IMR-90 (cell line): Measurements from ENCODE around the gene RRP36. TPM values are rescaled to one million over a fixed set of nuclear protein-coding genes. Genes with fewer than 3 reads are reported as not detected.

ENCODE experiments used
- ATAC-seq: fragments of 200-7000 bp; cut with Tn5 transposase; 2 replicates; pipeline ENCODE4 v1.9.1; 2020; ENCODE audit warnings: low read depth, mild to moderate bottlenecking, moderate library complexity
- BruUV-seq: library from RNA; stranded (reverse); fragments of 400-500 nt; replicated peaks from 2 replicates; lab custom pipeline; 2021; lab: Mats Ljungman, UMichigan
- CTCF ChIA-PET: fragments of 300-600 bp; formaldehyde crosslinking; extraction: SDS; loops from one replicate; lab custom pipeline; 2021; ENCODE audit warnings: antibody characterized with exemption; lab: Yijun Ruan, JAX
- POLR2A ChIA-PET: fragments of 300-600 bp; sonication (Branson Sonifier 250); formaldehyde crosslinking; loops from one replicate; lab custom pipeline; 2022; ENCODE audit warnings: antibody characterized with exemption; ENCODE audit not compliant: unreplicated experiment; lab: Charles Lee
- DNase-seq: peaks from one replicate; pipeline ENCODE4 v3.0.0; 2013
- H2AFZ ChIP-seq: replicated peaks from 2 replicates; pipeline ENCODE3; 2013; ENCODE audit warnings: low read length, mild to moderate bottlenecking; ENCODE audit not compliant: poor library complexity
- H2AK5ac ChIP-seq: 2 replicates; pipeline ENCODE4 v1.6.1; 2013; ENCODE audit warnings: low read depth, low read length, inconsistent platforms
- H2AK9ac ChIP-seq: replicated peaks from 2 replicates; pipeline ENCODE3; 2013; ENCODE audit warnings: mild to moderate bottlenecking, low read depth, low read length, moderate library complexity; ENCODE audit not compliant: poor library complexity
- H2BK120ac ChIP-seq: 2 replicates; pipeline ENCODE4 v1.6.1; 2013; ENCODE audit warnings: low read depth, low read length, inconsistent platforms
- H2BK15ac ChIP-seq: 3 replicates; pipeline ENCODE4 v1.6.1; 2013; ENCODE audit warnings: low read depth, low read length, inconsistent platforms
- H2BK20ac ChIP-seq: 2 replicates; pipeline ENCODE4 v1.6.1; 2013; ENCODE audit warnings: low read depth, mild to moderate bottlenecking, inconsistent platforms, low read length, moderate library complexity
- H2BK5ac ChIP-seq: 2 replicates; pipeline ENCODE4 v1.6.1; 2013; ENCODE audit warnings: mild to moderate bottlenecking, low read depth, low read length, inconsistent platforms; ENCODE audit not compliant: poor library complexity, severe bottlenecking
- H3K14ac ChIP-seq: replicated peaks from 2 replicates; pipeline ENCODE4 v1.6.1; 2013; ENCODE audit warnings: low read depth, low read length, inconsistent platforms
- H3K18ac ChIP-seq: 2 replicates; pipeline ENCODE4 v1.6.1; 2013; ENCODE audit warnings: low read depth, low read length, control low read depth
- H3K23ac ChIP-seq: 2 replicates; pipeline ENCODE4 v1.6.1; 2013; ENCODE audit warnings: low read depth, low read length, inconsistent platforms
- H3K27ac ChIP-seq: 2 replicates; pipeline ENCODE4 v1.5.1; 2013; ENCODE audit warnings: mild to moderate bottlenecking, control low read depth, low read length; ENCODE audit not compliant: insufficient read depth
- H3K27me3 ChIP-seq: 2 replicates; pipeline ENCODE4 v1.6.1; 2013; ENCODE audit warnings: low read length; ENCODE audit not compliant: control insufficient read depth, insufficient read depth
- H3K36me3 ChIP-seq: 2 replicates; pipeline ENCODE4 v1.6.1; 2013; ENCODE audit warnings: low read length, mixed read lengths; ENCODE audit not compliant: control insufficient read depth, insufficient read depth
- H3K4ac ChIP-seq: 2 replicates; pipeline ENCODE4 v1.6.1; 2013; ENCODE audit warnings: low read depth, low read length, inconsistent platforms
- H3K4me1 ChIP-seq: 2 replicates; pipeline ENCODE4 v1.6.1; 2013; ENCODE audit warnings: low read length, mixed read lengths; ENCODE audit not compliant: control insufficient read depth, insufficient read depth
- H3K4me2 ChIP-seq: 2 replicates; pipeline ENCODE4 v1.6.1; 2013; ENCODE audit warnings: low read depth, mild to moderate bottlenecking, control low read depth, low read length, moderate library complexity
- H3K4me3 ChIP-seq: 2 replicates; pipeline ENCODE4 v1.5.1; 2013; ENCODE audit warnings: low read depth, mild to moderate bottlenecking, control low read depth, low read length, moderate library complexity; ENCODE audit not compliant: insufficient read depth
- H3K56ac ChIP-seq: 2 replicates; pipeline ENCODE4 v1.6.1; 2013; ENCODE audit warnings: low read length, inconsistent platforms; ENCODE audit not compliant: insufficient read depth; ENCODE audit errors: extremely low read depth
- H3K79me1 ChIP-seq, 2 experiments: 2 replicates each; pipeline ENCODE4 v1.6.1; 2013; ENCODE audit warnings: low read length in 2 of 2, inconsistent platforms in 1 of 2, low read depth in 1 of 2
- H3K9ac ChIP-seq: 2 replicates; pipeline ENCODE4 v1.6.1; 2013; ENCODE audit warnings: low read depth, low read length, control low read depth
- H3K9me1 ChIP-seq: 2 replicates; pipeline ENCODE4 v1.6.1; 2013; ENCODE audit warnings: low read length, inconsistent platforms; ENCODE audit not compliant: insufficient read depth
- H3K9me3 ChIP-seq: 2 replicates; pipeline ENCODE4 v1.6.1; 2013; ENCODE audit warnings: low read length; ENCODE audit not compliant: control insufficient read depth, insufficient read depth
- H4K20me1 ChIP-seq: 2 replicates; pipeline ENCODE4 v1.6.1; 2013; ENCODE audit warnings: low read length, inconsistent platforms; ENCODE audit not compliant: insufficient read depth
- H4K5ac ChIP-seq: 2 replicates; pipeline ENCODE4 v1.6.1; 2013; ENCODE audit warnings: mild to moderate bottlenecking, low read depth, low read length, control low read depth
- H4K8ac ChIP-seq, 2 experiments: 2 replicates each; pipeline ENCODE4 v1.6.1; 2013; ENCODE audit warnings: low read depth in 2 of 2, low read length in 2 of 2, control low read depth in 1 of 2, inconsistent platforms in 1 of 2
- H4K91ac ChIP-seq: 2 replicates; pipeline ENCODE4 v1.6.1; 2013; ENCODE audit warnings: low read depth, low read length, inconsistent platforms; ENCODE audit not compliant: insufficient read depth
- BHLHE40 ChIP-seq: fragments of 150-350 bp; IDR thresholded peaks from 2 replicates; pipeline ENCODE4 v1.6.1; 2016; ENCODE audit warnings: mild to moderate bottlenecking, low read depth, low read length
- CHD1 ChIP-seq: IDR thresholded peaks from 2 replicates; pipeline ENCODE4 v1.6.1; 2012; ENCODE audit warnings: low read depth, low read length, improper control_type of control experiment
- CTCF ChIP-seq: conservative IDR thresholded peaks from 2 replicates; pipeline ENCODE4 v1.5.1; 2012; ENCODE audit warnings: mild to moderate bottlenecking, low read depth, low read length, improper control_type of control experiment
- MAFK ChIP-seq: IDR thresholded peaks from 2 replicates; pipeline ENCODE4 v1.6.1; 2012; ENCODE audit warnings: low read depth, low read length, improper control_type of control experiment
- NFE2L2 ChIP-seq: fragments of 150-350 bp; IDR thresholded peaks from 2 replicates; pipeline ENCODE4 v1.6.1; 2016; ENCODE audit warnings: low read depth, mild to moderate bottlenecking, low read length
- POLR2A ChIP-seq: IDR thresholded peaks from 2 replicates; pipeline ENCODE4 v1.6.1; 2012; ENCODE audit warnings: mild to moderate bottlenecking, low read depth, low read length
- SMC3 ChIP-seq: fragments of 150-350 bp; IDR thresholded peaks from 2 replicates; pipeline ENCODE4 v1.6.1; 2016; ENCODE audit warnings: low read depth, mild to moderate bottlenecking, antibody characterized with exemption, low read length, moderate library complexity
- USF2 ChIP-seq: fragments of 150-350 bp; IDR thresholded peaks from 2 replicates; pipeline ENCODE4 v1.6.1; 2017; ENCODE audit warnings: mild to moderate bottlenecking, antibody characterized with exemption, low read length, low read depth
- WGBS, 2 experiments: methylation state at CpG; one replicate each; pipeline versions ENCODE4 v1.1.5 to v1.1.7; 2013; ENCODE audit warnings: missing lambda C conversion rate in 2 of 2; ENCODE audit not compliant: insufficient read length in 1 of 2; ENCODE audit errors: extremely low coverage in 2 of 2; 5-methylcytosine and 5-hydroxymethylcytosine counted together
- dilution Hi-C: fragments of 300-500 bp; cut with HindIII; formaldehyde crosslinking; loops from one replicate; pipeline ENCODE4 v1.14.3; 2018; ENCODE audit warnings: low sequenced_read_pairs; ENCODE audit not compliant: unreplicated experiment
- in situ Hi-C: fragments of 300-500 bp; cut with MboI; formaldehyde crosslinking; loops from 3 replicates; pipeline ENCODE4 v1.14.3; 2019; ENCODE audit warnings: low sequenced_read_pairs, inconsistent platforms, mixed read lengths
- intact Hi-C: fragments of 100-400 bp; cut with micrococcal nuclease; formaldehyde crosslinking; loops from 2 replicates; pipeline ENCODE4 v1.10.0; 2022
- polyA plus RNA-seq, 3 experiments: library from polyadenylated mRNA; depleted of rRNA; stranded (reverse); fragments of >200 nt; gene quantifications; 2 replicates each; pipeline ENCODE4 v1.2.3, GENCODE V29; 2012; ENCODE audit warnings: low replicate concordance in 1 of 3
- total RNA-seq: library from RNA; depleted of rRNA; stranded (reverse); fragments of >200 nt; gene quantifications from 2 replicates; pipeline ENCODE4 v1.2.3, GENCODE V29; 2012

The RRP36 gene
- total and polyA plus RNA-seq, 2 of the 4 experiments (the other 2 are of a cell fraction), result 54.3 to 106 TPM

GRCh38 chr6:43043310-43043709 is 21.9 kb downstream of the RRP36 start:
- Histone ChIP-seq H4K8ac (no peak overlapping the region), H2BK120ac (no peak overlapping the region), H2BK15ac (no peak overlapping the region), H3K27me3 (no peaks in the 10 kb centered on the region), H4K91ac (no peak overlapping the region), H2BK20ac (no peak overlapping the region), H3K23ac (no peak overlapping the region), H3K9ac (no peak overlapping the region), H2AK5ac (no peak overlapping the region), H4K20me1 (no peaks in the 10 kb centered on the region), H3K36me3 (peaks cover 73% of the 10 kb centered on the region), H3K14ac (no peak overlapping the region), H3K9me1 (no peaks in the 10 kb centered on the region), H3K79me1 (peaks cover 0 to 5% of the 10 kb centered on the region in 2 experiments; a peak in 1 of 4 replicates), H3K18ac (no peak overlapping the region), H3K4ac (no peak overlapping the region), H2BK5ac (no peak overlapping the region), H3K56ac (no peak overlapping the region), H3K9me3 (no peaks in the 10 kb centered on the region), H3K4me2 (no peak overlapping the region), H3K4me1 (no peaks in the 10 kb centered on the region), H2AK9ac (no peak overlapping the region), H4K5ac (no peak overlapping the region), H3K4me3 (no peak overlapping the region), H3K27ac (no peak overlapping the region), H2AFZ (no peak overlapping the region)
- no TSS peak for BruUV-seq
- intact Hi-C loops, result no loop called here
- ATAC-seq, result no peak
- in situ Hi-C loops, result no loop called here
- WGBS, 2 experiments, result 100% methylated on average over 4 of the region's 9 CpGs; no CpG with 5 or more reads in 1 of the 2 experiments
- dilution Hi-C loops, result no loop called here
- DNase-seq, result no peak
- CTCF ChIA-PET, result no interaction called here
- POLR2A ChIA-PET, result no interaction called here
- TF ChIP-seq NFE2L2 (no peak), CHD1 (no peak), MAFK (no peak), SMC3 (no peak), USF2 (no peak), BHLHE40 (no peak), CTCF (no peak), POLR2A (no peak)
